Measurements from ENCODE around the gene WASHC2C.
"Not testable (repeated sequence)": the region's sequence is repeated elsewhere in the genome, so short reads cannot be mapped to it uniquely, and the experiment has no call there.

Gene WASHC2C

GRCh38 chr10:45726703-45727420, at the start of gene WASHC2C:
TSS of gene WASHC2C (plus strand) at chr10:45727266. CDS start at chr10:45727318, 52 bp downstream.
- DNase-seq, result peak; percentile 91 to 95

GRCh38 chr10:45678467-45678866, 48.6 kb upstream of the WASHC2C start:
- not testable (repeated sequence) for DNase-seq

- not testable (repeated sequence) for DNase-seq
Observed at GRCh38 chr10:45710200-45710796, 16.8 kb upstream of the WASHC2C start.

- not testable (repeated sequence) for DNase-seq
Observed at GRCh38 chr10:45711223-45711622, 15.8 kb upstream of the WASHC2C start.

- not testable (repeated sequence) for DNase-seq
Observed at GRCh38 chr10:45717053-45717452, 10.0 kb upstream of the WASHC2C start.

- DNase-seq, result not testable (repeated sequence)
Observed at GRCh38 chr10:45717642-45718041, 9.4 kb upstream of the WASHC2C start.

GRCh38 chr10:45721503-45721902, 5.6 kb upstream of the WASHC2C start:
- DNase-seq, result not testable (repeated sequence)

- DNase-seq, result not testable (repeated sequence)
Observed at GRCh38 chr10:45723851-45724250, 3.2 kb upstream of the WASHC2C start.

GRCh38 chr10:45727421-45727965, 427 bp downstream of the WASHC2C start:
- not testable (repeated sequence) for DNase-seq

- not testable (repeated sequence) for DNase-seq
Observed at GRCh38 chr10:45734449-45734848, 7.4 kb downstream of the WASHC2C start.

GRCh38 chr10:45734867-45735266, 7.8 kb downstream of the WASHC2C start:
- DNase-seq, result not testable (repeated sequence)

GRCh38 chr10:45741559-45741958, 14.5 kb downstream of the WASHC2C start:
- DNase-seq, result not testable (repeated sequence)

- DNase-seq, result not testable (repeated sequence)
Observed at GRCh38 chr10:45742014-45742413, 14.9 kb downstream of the WASHC2C start.

- DNase-seq, result not testable (repeated sequence)
Observed at GRCh38 chr10:45751141-45751540, 24.1 kb downstream of the WASHC2C start.

GRCh38 chr10:45752210-45752609, 25.1 kb downstream of the WASHC2C start:
- DNase-seq, result not testable (repeated sequence)

GRCh38 chr10:45753979-45754495, 27.0 kb downstream of the WASHC2C start:
- not testable (repeated sequence) for DNase-seq

GRCh38 chr10:45755083-45755482, 28.0 kb downstream of the WASHC2C start:
- DNase-seq, result not testable (repeated sequence)

GRCh38 chr10:45756065-45756464, 29.0 kb downstream of the WASHC2C start:
- DNase-seq, result not testable (repeated sequence)

GRCh38 chr10:45757661-45758396, 30.8 kb downstream of the WASHC2C start:
- DNase-seq, result not testable (repeated sequence)

GRCh38 chr10:45761622-45762021, 34.6 kb downstream of the WASHC2C start:
- not testable (repeated sequence) for DNase-seq

GRCh38 chr10:45763037-45763436, 36.0 kb downstream of the WASHC2C start:
- DNase-seq, result not testable (repeated sequence)

GRCh38 chr10:45768334-45768733, 41.3 kb downstream of the WASHC2C start:
- DNase-seq, result not testable (repeated sequence)

All from activated CD4-positive, alpha-beta T cell treated with anti-CD3 and anti-CD28 coated beads for 4 hours (primary cell).